ENCODE data around the gene SOWAHA.

Gene SOWAHA

DNA sequence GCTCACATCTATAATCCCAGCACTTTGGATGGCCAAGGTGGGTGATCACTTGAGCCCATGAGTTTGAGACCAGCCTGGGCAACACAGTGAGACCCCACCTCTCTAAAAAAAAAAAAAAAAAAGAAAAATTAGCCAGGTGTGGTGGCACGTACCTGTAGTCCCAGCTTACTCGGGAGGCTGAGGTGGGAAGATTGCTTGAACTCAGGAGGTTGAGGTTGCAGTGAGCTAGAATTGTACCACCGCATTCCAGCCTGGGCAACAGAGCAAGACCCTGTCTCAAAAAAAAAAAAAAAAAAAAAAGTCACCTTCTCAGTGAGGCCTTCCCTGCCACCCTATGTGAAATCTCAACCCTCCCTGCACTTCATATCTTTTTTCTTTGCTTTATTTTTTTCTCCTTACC lies 22.1 kb upstream of the SOWAHA start:
- Histone ChIP-seq H4K20me1 (ENCODE audit: insufficient read depth, low read length) (no peaks in the 10 kb centered on the region), H3K27me3 (replicated peaks; ENCODE audit: insufficient read depth, low read length) (no peaks in the 10 kb centered on the region), H2AFZ (ENCODE audit: low read length) (no peak overlapping the region), H3K4me3 (ENCODE audit: low read length) (no peak overlapping the region), H3K27ac (ENCODE audit: low read length) (no peak overlapping the region), H3K9me2 (replicated peaks; ENCODE audit: insufficient read depth, low read length) (no peaks in the 10 kb centered on the region), H3K36me3 (replicated peaks; ENCODE audit: insufficient read depth, low read length) (no peaks in the 10 kb centered on the region), H3K79me2 (ENCODE audit: low read length) (no peaks in the 10 kb centered on the region), H3F3A (ENCODE audit: insufficient read depth, low read length) (no peaks in the 10 kb centered on the region), H3K4me2 (ENCODE audit: low read depth, low read length) (no peak overlapping the region), H3K4me1 (ENCODE audit: low read length) (no peaks in the 10 kb centered on the region), H3K9ac (ENCODE audit: low read length) (no peak overlapping the region), H3K9me3 (replicated peaks; ENCODE audit: insufficient read depth, low read length) (no peaks in the 10 kb centered on the region)
- TF ChIP-seq EZH2 (optimal IDR thresholded peaks at IDR 0.05; ENCODE audit: low read depth, low read length): no peak
- TF ChIP-seq EZH2phosphoT487 (IDR thresholded peaks at IDR 0.05; ENCODE audit: low read length): no peak
- TF ChIP-seq, protein P1, sequence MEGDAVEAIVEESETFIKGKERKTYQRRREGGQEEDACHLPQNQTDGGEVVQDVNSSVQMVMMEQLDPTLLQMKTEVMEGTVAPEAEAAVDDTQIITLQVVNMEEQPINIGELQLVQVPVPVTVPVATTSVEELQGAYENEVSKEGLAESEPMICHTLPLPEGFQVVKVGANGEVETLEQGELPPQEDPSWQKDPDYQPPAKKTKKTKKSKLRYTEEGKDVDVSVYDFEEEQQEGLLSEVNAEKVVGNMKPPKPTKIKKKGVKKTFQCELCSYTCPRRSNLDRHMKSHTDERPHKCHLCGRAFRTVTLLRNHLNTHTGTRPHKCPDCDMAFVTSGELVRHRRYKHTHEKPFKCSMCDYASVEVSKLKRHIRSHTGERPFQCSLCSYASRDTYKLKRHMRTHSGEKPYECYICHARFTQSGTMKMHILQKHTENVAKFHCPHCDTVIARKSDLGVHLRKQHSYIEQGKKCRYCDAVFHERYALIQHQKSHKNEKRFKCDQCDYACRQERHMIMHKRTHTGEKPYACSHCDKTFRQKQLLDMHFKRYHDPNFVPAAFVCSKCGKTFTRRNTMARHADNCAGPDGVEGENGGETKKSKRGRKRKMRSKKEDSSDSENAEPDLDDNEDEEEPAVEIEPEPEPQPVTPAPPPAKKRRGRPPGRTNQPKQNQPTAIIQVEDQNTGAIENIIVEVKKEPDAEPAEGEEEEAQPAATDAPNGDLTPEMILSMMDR (IDR thresholded peaks at IDR 0.05; ENCODE audit: low read length): no peak
- DNase-seq: no peak

DNA sequence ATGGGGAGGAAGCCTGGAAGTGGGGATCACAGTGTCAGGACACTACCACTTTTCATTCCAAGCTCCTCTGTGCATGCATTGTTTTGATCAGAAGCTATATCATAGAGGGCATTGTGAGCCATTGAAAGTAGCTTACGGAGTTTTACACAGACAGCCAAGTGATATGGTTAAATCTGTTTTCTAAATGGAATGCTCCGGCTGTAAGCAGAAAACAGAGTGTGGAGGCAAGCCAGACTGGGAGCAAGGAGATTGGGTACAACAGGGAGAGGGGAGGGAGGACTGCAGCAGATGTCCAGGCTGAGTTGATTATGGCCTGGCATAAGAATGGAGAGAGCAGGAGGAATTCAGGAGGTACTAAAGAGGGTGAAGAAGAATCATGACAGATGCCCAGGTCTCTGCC lies 15.5 kb upstream of the SOWAHA start:
- no peak for DNase-seq
- Histone ChIP-seq H3K4me1 (ENCODE audit: low read length) (no peaks in the 10 kb centered on the region), H3K9me3 (replicated peaks; ENCODE audit: insufficient read depth, low read length) (no peaks in the 10 kb centered on the region), H3K36me3 (replicated peaks; ENCODE audit: insufficient read depth, low read length) (no peaks in the 10 kb centered on the region), H3K9ac (ENCODE audit: low read length) (no peak overlapping the region), H3K9me2 (replicated peaks; ENCODE audit: insufficient read depth, low read length) (no peaks in the 10 kb centered on the region), H4K20me1 (ENCODE audit: insufficient read depth, low read length) (no peaks in the 10 kb centered on the region), H3K79me2 (ENCODE audit: low read length) (no peaks in the 10 kb centered on the region), H3K4me2 (ENCODE audit: low read depth, low read length) (no peak overlapping the region), H2AFZ (ENCODE audit: low read length) (no peak overlapping the region), H3K27ac (ENCODE audit: low read length) (no peak overlapping the region), H3K27me3 (replicated peaks; ENCODE audit: insufficient read depth, low read length) (no peaks in the 10 kb centered on the region), H3K4me3 (ENCODE audit: low read length) (no peak overlapping the region), H3F3A (ENCODE audit: insufficient read depth, low read length) (no peaks in the 10 kb centered on the region)
- TF ChIP-seq EZH2 (optimal IDR thresholded peaks at IDR 0.05; ENCODE audit: low read depth, low read length) (no peak), EZH2phosphoT487 (IDR thresholded peaks at IDR 0.05; ENCODE audit: low read length) (no peak)
- TF ChIP-seq, protein P1 (IDR thresholded peaks at IDR 0.05; ENCODE audit: low read length): no peak

DNA sequence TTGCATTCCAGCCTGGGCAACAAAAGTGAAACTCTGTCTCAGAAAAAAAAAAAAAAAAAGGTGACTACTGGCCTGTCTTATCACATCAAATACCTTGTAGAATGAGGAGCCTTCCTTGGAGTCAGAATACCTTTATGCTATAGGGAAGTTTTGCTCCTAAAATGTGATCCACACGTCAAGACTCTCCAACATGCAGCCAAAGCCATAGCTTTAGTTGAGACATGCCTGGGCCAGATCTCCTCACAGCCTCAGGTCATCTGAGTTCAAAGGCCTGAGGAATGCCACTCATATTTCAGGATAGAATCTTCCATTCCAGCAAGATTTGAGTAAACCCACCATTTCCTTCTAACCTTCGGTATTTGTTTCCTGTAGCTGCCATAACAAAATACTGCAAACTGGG lies 13.7 kb upstream of the SOWAHA start:
- Histone ChIP-seq H2AFZ (ENCODE audit: low read length) (no peak overlapping the region), H3K27ac (ENCODE audit: low read length) (no peak overlapping the region)

More for the DNA sequence above, 13.7 kb upstream of the SOWAHA start:
- H3K79me2 ChIP-seq (ENCODE audit: low read length): no peaks in the 10 kb centered on the region
- no peak for DNase-seq
- no peaks in the 10 kb centered on the region for H4K20me1 ChIP-seq (ENCODE audit: insufficient read depth, low read length)
- no peaks in the 10 kb centered on the region for H3K36me3 ChIP-seq (replicated peaks; ENCODE audit: insufficient read depth, low read length)
- no peaks in the 10 kb centered on the region for H3K4me1 ChIP-seq (ENCODE audit: low read length)
- no peaks in the 10 kb centered on the region for H3K9me2 ChIP-seq (replicated peaks; ENCODE audit: insufficient read depth, low read length)
- no peaks in the 10 kb centered on the region for H3F3A ChIP-seq (ENCODE audit: insufficient read depth, low read length)
- TF ChIP-seq, protein P1 (IDR thresholded peaks at IDR 0.05; ENCODE audit: low read length): no peak
- TF ChIP-seq EZH2 (optimal IDR thresholded peaks at IDR 0.05; ENCODE audit: low read depth, low read length): no peak
- TF ChIP-seq EZH2phosphoT487 (IDR thresholded peaks at IDR 0.05; ENCODE audit: low read length): no peak
- H3K4me2 ChIP-seq (ENCODE audit: low read depth, low read length): no peak overlapping the region
- no peaks in the 10 kb centered on the region for H3K9me3 ChIP-seq (replicated peaks; ENCODE audit: insufficient read depth, low read length)
- no peak overlapping the region for H3K9ac ChIP-seq (ENCODE audit: low read length)
- H3K27me3 ChIP-seq (replicated peaks; ENCODE audit: insufficient read depth, low read length): no peaks in the 10 kb centered on the region
- no peak overlapping the region for H3K4me3 ChIP-seq (ENCODE audit: low read length)
